Measurements from ENCODE around the gene MYO10.

- TF ChIP-seq ZFP41 (tag by site-specific recombination; IDR thresholded peaks at IDR 0.05; ENCODE audit: borderline replicate concordance): no peak
- TF ChIP-seq TSHZ1 (tag by site-specific recombination; IDR thresholded peaks at IDR 0.05; ENCODE audit: borderline replicate concordance): no peak
- TF ChIP-seq ZNF274 (IDR thresholded peaks at IDR 0.05; ENCODE audit: low read length): no peak
- TF ChIP-seq ZNF274 (tag by site-specific recombination; IDR thresholded peaks at IDR 0.05; ENCODE audit: borderline replicate concordance): no peak
- no peak for TF ChIP-seq CTCF (tag by site-specific recombination; IDR thresholded peaks at IDR 0.05)
- no peak for TF ChIP-seq ZNF670 (tag by site-specific recombination; IDR thresholded peaks at IDR 0.05; ENCODE audit: low read depth)
- no peak for TF ChIP-seq ZNF488 (tag by site-specific recombination; IDR thresholded peaks at IDR 0.05)
- TF ChIP-seq ZNF350 (tag by site-specific recombination; IDR thresholded peaks at IDR 0.05): no peak
- TF ChIP-seq ZNF501 (tag by site-specific recombination; IDR thresholded peaks at IDR 0.05): no peak
- TF ChIP-seq ZBTB10 (tag by site-specific recombination; IDR thresholded peaks at IDR 0.05): no peak
- TF ChIP-seq ZNF341 (tag by site-specific recombination; IDR thresholded peaks at IDR 0.05; ENCODE audit: low read depth): peak; percentile 38; the same call in 1 of the 2 replicates
- no peak for TF ChIP-seq ZNF837 (tag by site-specific recombination; IDR thresholded peaks at IDR 0.05)
- TF ChIP-seq, protein P1, sequence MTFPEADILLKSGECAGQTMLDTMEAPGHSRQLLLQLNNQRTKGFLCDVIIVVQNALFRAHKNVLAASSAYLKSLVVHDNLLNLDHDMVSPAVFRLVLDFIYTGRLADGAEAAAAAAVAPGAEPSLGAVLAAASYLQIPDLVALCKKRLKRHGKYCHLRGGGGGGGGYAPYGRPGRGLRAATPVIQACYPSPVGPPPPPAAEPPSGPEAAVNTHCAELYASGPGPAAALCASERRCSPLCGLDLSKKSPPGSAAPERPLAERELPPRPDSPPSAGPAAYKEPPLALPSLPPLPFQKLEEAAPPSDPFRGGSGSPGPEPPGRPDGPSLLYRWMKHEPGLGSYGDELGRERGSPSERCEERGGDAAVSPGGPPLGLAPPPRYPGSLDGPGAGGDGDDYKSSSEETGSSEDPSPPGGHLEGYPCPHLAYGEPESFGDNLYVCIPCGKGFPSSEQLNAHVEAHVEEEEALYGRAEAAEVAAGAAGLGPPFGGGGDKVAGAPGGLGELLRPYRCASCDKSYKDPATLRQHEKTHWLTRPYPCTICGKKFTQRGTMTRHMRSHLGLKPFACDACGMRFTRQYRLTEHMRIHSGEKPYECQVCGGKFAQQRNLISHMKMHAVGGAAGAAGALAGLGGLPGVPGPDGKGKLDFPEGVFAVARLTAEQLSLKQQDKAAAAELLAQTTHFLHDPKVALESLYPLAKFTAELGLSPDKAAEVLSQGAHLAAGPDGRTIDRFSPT (tag by site-specific recombination; IDR thresholded peaks at IDR 0.05): no peak
- TF ChIP-seq, protein P2, sequence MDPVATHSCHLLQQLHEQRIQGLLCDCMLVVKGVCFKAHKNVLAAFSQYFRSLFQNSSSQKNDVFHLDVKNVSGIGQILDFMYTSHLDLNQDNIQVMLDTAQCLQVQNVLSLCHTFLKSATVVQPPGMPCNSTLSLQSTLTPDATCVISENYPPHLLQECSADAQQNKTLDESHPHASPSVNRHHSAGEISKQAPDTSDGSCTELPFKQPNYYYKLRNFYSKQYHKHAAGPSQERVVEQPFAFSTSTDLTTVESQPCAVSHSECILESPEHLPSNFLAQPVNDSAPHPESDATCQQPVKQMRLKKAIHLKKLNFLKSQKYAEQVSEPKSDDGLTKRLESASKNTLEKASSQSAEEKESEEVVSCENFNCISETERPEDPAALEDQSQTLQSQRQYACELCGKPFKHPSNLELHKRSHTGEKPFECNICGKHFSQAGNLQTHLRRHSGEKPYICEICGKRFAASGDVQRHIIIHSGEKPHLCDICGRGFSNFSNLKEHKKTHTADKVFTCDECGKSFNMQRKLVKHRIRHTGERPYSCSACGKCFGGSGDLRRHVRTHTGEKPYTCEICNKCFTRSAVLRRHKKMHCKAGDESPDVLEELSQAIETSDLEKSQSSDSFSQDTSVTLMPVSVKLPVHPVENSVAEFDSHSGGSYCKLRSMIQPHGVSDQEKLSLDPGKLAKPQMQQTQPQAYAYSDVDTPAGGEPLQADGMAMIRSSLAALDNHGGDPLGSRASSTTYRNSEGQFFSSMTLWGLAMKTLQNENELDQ (tag by site-specific recombination; IDR thresholded peaks at IDR 0.05; ENCODE audit: low read depth): no peak
These were observed 222.6 kb downstream of the MYO10 start for GRCh38 chr5:16713386-16713928.
